ENCODE results near the gene SYNE4.

GRCh38 chr19:35959040-35959967, 49.3 kb downstream of the SYNE4 start:
- no peak for TF ChIP-seq POLR2A (IDR thresholded peaks at IDR 0.05; ENCODE audit: low read depth, low read length)
- TF ChIP-seq TAF1 (IDR thresholded peaks at IDR 0.05; ENCODE audit: low read depth, low read length), result no peak
- TF ChIP-seq POLR2AphosphoS5 (IDR thresholded peaks at IDR 0.05; ENCODE audit: low read depth, low read length), result no peak

Data from GM12891 (cell line).